K562 (cell line): ENCODE results near the gene KIR2DL4. TPM values are rescaled to one million over a fixed set of nuclear protein-coding genes. Genes with fewer than 3 reads are reported as not detected.
"Not testable (repeated sequence)": the region's sequence is repeated elsewhere in the genome, so short reads cannot be mapped to it uniquely, and the experiment has no call there.

Experiments used
- ATAC-seq: fragments of 200-7000 bp; cut with Tn5 transposase; 3 replicates; pipeline ENCODE4 v1.9.1; 2020; ENCODE audit warnings: moderate library complexity
- BruUV-seq: library from RNA; stranded (reverse); fragments of 400-500 nt; replicated peaks from 2 replicates; lab custom pipeline; 2021; lab: Mats Ljungman, UMichigan
- CTCF ChIA-PET: fragments of 300-600 bp; formaldehyde crosslinking; extraction: SDS; loops from one replicate; lab custom pipeline; 2021; ENCODE audit warnings: low intra/inter-chr PET ratio; lab: Yijun Ruan, JAX
- POLR2A ChIA-PET: fragments of 300-600, 350-650 bp; sonication (Branson Sonifier 250); formaldehyde crosslinking; extraction: SDS; loops from one replicate; lab custom pipeline; 2021; ENCODE audit warnings: antibody characterized with exemption, inconsistent platforms; lab: Yijun Ruan, JAX
- DNase-seq, 4 experiments: peaks; one replicate each; pipeline versions ENCODE4 v3.0.0 to v3.0.0-alpha.2; 2011 to 2018; ENCODE audit warnings: low spot score in 3 of 4, mixed read lengths in 3 of 4; ENCODE audit errors: extremely low read depth in 1 of 4
- FAIRE-seq: peaks from 2 replicates; lab custom pipeline; 2011; peaks lifted over from hg19 to GRCh38; lab: Jason Lieb, UNC
- H2AFZ ChIP-seq: 2 replicates; pipeline ENCODE4 v1.6.0; 2011; ENCODE audit warnings: low read depth, low read length, control low read depth, inconsistent platforms
- H3K27ac ChIP-seq: fragments of 200-600 bp; 3 replicates; pipeline ENCODE4 v1.8.0; 2011; ENCODE audit warnings: low read depth, mild to moderate bottlenecking, control low read depth, inconsistent platforms, low read length, moderate library complexity, mixed read lengths; ENCODE audit errors: extremely low read depth
- H3K27me3 ChIP-seq, 2 experiments: fragments of 300-600 bp in 1 of 2; 2 replicates in 1 of 2; 3 replicates in 1 of 2; pipeline versions ENCODE4 v1.6.0 to v1.8.0; 2011; ENCODE audit warnings: inconsistent platforms in 2 of 2, low read length in 2 of 2, mild to moderate bottlenecking in 1 of 2, mixed read lengths in 1 of 2, moderate library complexity in 1 of 2; ENCODE audit not compliant: control insufficient read depth in 2 of 2, insufficient read depth in 2 of 2
- H3K36me3 ChIP-seq: fragments of 300-600 bp; 3 replicates; pipeline ENCODE4 v1.8.0; 2011; ENCODE audit warnings: mild to moderate bottlenecking, low read length, inconsistent platforms; ENCODE audit not compliant: control insufficient read depth, insufficient read depth
- H3K4me1 ChIP-seq, 2 experiments: fragments of 200-600 bp in 1 of 2; replicated peaks in 1 of 2; 2 replicates in 1 of 2; 3 replicates in 1 of 2; pipeline versions ENCODE4 v1.5.1 to v1.8.0; 2011; ENCODE audit warnings: inconsistent platforms in 2 of 2, low read length in 2 of 2, mild to moderate bottlenecking in 1 of 2, mixed read lengths in 1 of 2, moderate library complexity in 1 of 2; ENCODE audit not compliant: control insufficient read depth in 2 of 2, insufficient read depth in 2 of 2
- H3K4me2 ChIP-seq: 2 replicates; pipeline ENCODE4 v1.6.1; 2011; ENCODE audit warnings: low read length, control low read depth, inconsistent platforms, mixed read lengths; ENCODE audit not compliant: insufficient read depth
- H3K4me3 ChIP-seq: fragments of 200-600 bp; sonication (generic), shearing (Covaris generic); 2 replicates; pipeline ENCODE4 v1.5.1; 2016; ENCODE audit warnings: control low read depth, inconsistent platforms
- H3K79me2 ChIP-seq: fragments of 200-600 bp; 3 replicates; pipeline ENCODE4 v1.8.0; 2011; ENCODE audit warnings: low read length, inconsistent platforms; ENCODE audit not compliant: control insufficient read depth, insufficient read depth
- H3K9ac ChIP-seq, 2 experiments: 2 replicates each; pipeline versions ENCODE4 v1.6.0 to v1.6.1; 2011; ENCODE audit warnings: low read depth in 2 of 2, low read length in 2 of 2, control low read depth in 1 of 2, inconsistent platforms in 1 of 2, mild to moderate bottlenecking in 1 of 2, mixed read lengths in 1 of 2; ENCODE audit not compliant: insufficient read depth in 1 of 2
- H3K9me1 ChIP-seq: one replicate; pipeline ENCODE4 v1.6.0; 2011; ENCODE audit warnings: inconsistent platforms, mild to moderate bottlenecking, low read length, moderate library complexity; ENCODE audit not compliant: control insufficient read depth, insufficient read depth
- H3K9me3 ChIP-seq: replicated peaks from 2 replicates; pipeline ENCODE4 v1.5.1; 2011; ENCODE audit warnings: low read depth, low read length, inconsistent platforms; ENCODE audit not compliant: control insufficient read depth, insufficient read depth
- H4K20me1 ChIP-seq: replicated peaks from 2 replicates; pipeline ENCODE4 v1.6.1; 2011; ENCODE audit warnings: low read length, inconsistent platforms, mixed read lengths; ENCODE audit not compliant: control insufficient read depth, insufficient read depth
- CREB3 ChIP-seq: fragments of 450-650 bp; conservative IDR thresholded peaks from 2 replicates; pipeline ENCODE4 v1.6.1; 2016; ENCODE audit warnings: missing genetic modification characterization, low read depth, mild to moderate bottlenecking, missing compliant biosample characterization, moderate library complexity
- JUND ChIP-seq, 2 experiments: IDR thresholded peaks; 2 replicates in 1 of 2; 3 replicates in 1 of 2; pipeline ENCODE4 v1.6.1; 2011; ENCODE audit warnings: borderline replicate concordance in 2 of 2, low read depth in 2 of 2, low read length in 2 of 2, improper control_type of control experiment in 1 of 2, missing biosample characterization in 1 of 2, missing genetic modification characterization in 1 of 2, missing genetic modification reagents in 1 of 2
- RREB1 ChIP-seq: fragments of 250-450 bp; sonication (Bioruptor Pico); IDR thresholded peaks from 2 replicates; pipeline ENCODE4 v1.4.0; 2020
- TCF15 ChIP-seq: fragments of 250-450 bp; sonication (Bioruptor Pico); IDR thresholded peaks from 2 replicates; pipeline ENCODE4 v1.8.0; 2022; ENCODE audit warnings: moderate library complexity, mild to moderate bottlenecking, inconsistent platforms
- WGBS: fragments of 100-300 bp; shearing (Covaris generic); methylation state at CpG from one replicate; pipeline ENCODE4 v1.1.6; 2016; ENCODE audit warnings: low coverage, mixed read lengths; ENCODE audit not compliant: insufficient coverage; ENCODE audit errors: missing lambda C conversion rate; 5-methylcytosine and 5-hydroxymethylcytosine counted together
- in situ Hi-C: fragments of 300-500 bp; cut with MboI; formaldehyde crosslinking; loops from 4 replicates; pipeline ENCODE4 v1.15.0; 2018; ENCODE audit warnings: inconsistent platforms, mixed read lengths
- intact Hi-C: fragments of 100-400 bp; cut with micrococcal nuclease; formaldehyde crosslinking; loops from 2 replicates; pipeline ENCODE4 v1.14.2; 2022
- polyA plus RNA-seq, 8 experiments: library from polyadenylated mRNA; depleted of rRNA in 4 of 8; stranded (reverse) in 5 of 8; unstranded in 3 of 8; fragments of >200 nt; fragmentation: Nextera tagmentation in 2 of 8; fragmentation: Illumina TruSeq in 1 of 8; extraction: Ambion mirVana in 2 of 8; extraction: Trizol in 1 of 8; gene quantifications; 2 replicates each; pipeline versions ENCODE4 v1.2.1 to v1.2.3, GENCODE V29; 2011 to 2014; ENCODE audit warnings: inconsistent platforms in 1 of 8, missing spikeins in 1 of 8
- total RNA-seq, 7 experiments: library from RNA; depleted of rRNA in 6 of 7; stranded (reverse); fragments of >200 nt in 6 of 7; fragmentation: Illumina TruSeq in 2 of 7; extraction: Trizol in 2 of 7; gene quantifications; 2 replicates each; pipeline versions ENCODE4 v1.2.1 to v1.2.3, GENCODE V29; 2011 to 2021; ENCODE audit warnings: low replicate concordance in 1 of 7

KIR2DL4 gene
- total and polyA plus RNA-seq, 9 of the 15 experiments (the other 6 are each of a cell fraction or from before 2014, with no cell fraction given): not detected

- TF ChIP-seq JUND (IDR thresholded peaks at IDR 0.05; ENCODE audit: borderline replicate concordance, low read depth, low read length): no peak
- TF ChIP-seq JUND (tag; IDR thresholded peaks at IDR 0.05; ENCODE audit: borderline replicate concordance, low read depth, low read length): no peak
- no peak for TF ChIP-seq RREB1 (CRISPR knock-in tag)
- no peak for TF ChIP-seq TCF15 (CRISPR knock-in tag)
- no peak for TF ChIP-seq CREB3 (tag)
Measured at GRCh38 chr19:54851353-54851752, 47.9 kb downstream of the KIR2DL4 start (continued).

GRCh38 chr19:54855241-54855640 lies 51.8 kb downstream of the KIR2DL4 start:
- H3K9me1 ChIP-seq, H3K27ac ChIP-seq, DNase-seq, ATAC-seq, H3K79me2 ChIP-seq, POLR2A ChIA-PET, FAIRE-seq, CTCF ChIA-PET, H3K9me3 ChIP-seq, H3K4me1 ChIP-seq, H3K9ac ChIP-seq, H3K4me2 ChIP-seq, H4K20me1 ChIP-seq, BruUV-seq, H2AFZ ChIP-seq, H3K27me3 ChIP-seq, H3K36me3 ChIP-seq, H3K4me3 ChIP-seq: not testable (repeated sequence)
- 0% methylated on average over 1 of the region's 1 CpG for WGBS
- in situ Hi-C loops (loop anchor here (5.0 kb wide), 1 partner anchor 33 kb away; no protein-coding TSS in a partner anchor), intact Hi-C loops (loop anchor here (5.0 kb wide), 1 partner anchor 33 kb away; no protein-coding TSS in a partner anchor)
